ENCODE measurements around the gene GPBAR1.

Gene GPBAR1

GRCh38 chr2:218229851-218230250, 31.0 kb upstream of the GPBAR1 start:
- TF ChIP-seq CTCF (IDR thresholded peaks at IDR 0.05; ENCODE audit: low read depth, low read length): no peak
- DNase-seq (ENCODE audit: extremely low read depth, low read depth): no peak

GRCh38 chr2:218230882-218231281, 29.9 kb upstream of the GPBAR1 start:
- no peak for DNase-seq (ENCODE audit: extremely low read depth, low read depth)

GRCh38 chr2:218233543-218233942, 27.3 kb upstream of the GPBAR1 start:
- no peak for DNase-seq (ENCODE audit: extremely low read depth, low read depth)
- TF ChIP-seq CTCF (IDR thresholded peaks at IDR 0.05; ENCODE audit: low read depth, low read length): no peak

More at GRCh38 chr2:218230882-218231281, 29.9 kb upstream of the GPBAR1 start:
- TF ChIP-seq CTCF (IDR thresholded peaks at IDR 0.05; ENCODE audit: low read depth, low read length): no peak; the same call in 1 of the 2 replicates

GRCh38 chr2:218234521-218234920, 26.3 kb upstream of the GPBAR1 start:
- DNase-seq (ENCODE audit: extremely low read depth, low read depth): no peak
- TF ChIP-seq CTCF (IDR thresholded peaks at IDR 0.05; ENCODE audit: low read depth, low read length): no peak

- no peak for DNase-seq (ENCODE audit: extremely low read depth, low read depth)
- TF ChIP-seq CTCF (IDR thresholded peaks at IDR 0.05; ENCODE audit: low read depth, low read length): no peak
These were observed 25.8 kb upstream of the GPBAR1 start for GRCh38 chr2:218235017-218235416.

- DNase-seq (ENCODE audit: extremely low read depth, low read depth): no peak
- no peak for TF ChIP-seq CTCF (IDR thresholded peaks at IDR 0.05; ENCODE audit: low read depth, low read length)
These were observed 24.0 kb upstream of the GPBAR1 start for GRCh38 chr2:218236829-218237228.

GRCh38 chr2:218238887-218239286, 21.9 kb upstream of the GPBAR1 start:
- no peak for DNase-seq (ENCODE audit: extremely low read depth, low read depth)
- no peak for TF ChIP-seq CTCF (IDR thresholded peaks at IDR 0.05; ENCODE audit: low read depth, low read length)
